Neuronal stem cell (in vitro differentiated cells): Measurements from ENCODE around the gene MSH6.

Experiments used
- DNase-seq: peaks from one replicate; pipeline ENCODE4 v3.0.0-alpha.2; 2013; ENCODE audit warnings: low spot score
- H2AFZ ChIP-seq: one replicate; pipeline ENCODE4 v1.6.1; 2013; ENCODE audit warnings: mild to moderate bottlenecking, low read length, inconsistent platforms
- H2AK5ac ChIP-seq: 2 replicates; pipeline ENCODE4 v1.6.1; 2013; ENCODE audit warnings: low read depth, mild to moderate bottlenecking, inconsistent platforms, low read length, moderate library complexity, mixed read lengths
- H2BK120ac ChIP-seq: 2 replicates; pipeline ENCODE4 v1.6.1; 2013; ENCODE audit warnings: low read depth, mild to moderate bottlenecking, inconsistent platforms, low read length, moderate library complexity, mixed read lengths
- H2BK12ac ChIP-seq: one replicate; pipeline ENCODE4 v1.6.1; 2013; ENCODE audit warnings: low read length, inconsistent platforms
- H2BK15ac ChIP-seq: 2 replicates; pipeline ENCODE4 v1.6.1; 2013; ENCODE audit warnings: mild to moderate bottlenecking, low read length, inconsistent platforms, mixed read lengths
- H2BK5ac ChIP-seq: one replicate; pipeline ENCODE4 v1.6.1; 2013; ENCODE audit warnings: inconsistent platforms, mild to moderate bottlenecking, low read length, moderate library complexity
- H3K14ac ChIP-seq: one replicate; pipeline ENCODE4 v1.6.1; 2013; ENCODE audit warnings: low read length, inconsistent platforms
- H3K18ac ChIP-seq: 2 replicates; pipeline ENCODE4 v1.6.1; 2013; ENCODE audit warnings: low read length, inconsistent platforms
- H3K23ac ChIP-seq: 2 replicates; pipeline ENCODE4 v1.6.1; 2013; ENCODE audit warnings: low read depth, mild to moderate bottlenecking, mixed read lengths, low read length, inconsistent platforms; ENCODE audit not compliant: poor library complexity
- H3K27ac ChIP-seq: replicated peaks from 3 replicates; pipeline ENCODE4 v1.5.1; 2013; ENCODE audit warnings: low read length, inconsistent platforms
- H3K27me3 ChIP-seq, 3 experiments: 2 replicates each; pipeline ENCODE4 v1.6.1; 2013; ENCODE audit warnings: low read length in 3 of 3, mild to moderate bottlenecking in 2 of 3, inconsistent platforms in 1 of 3, low read depth in 1 of 3, mixed read lengths in 1 of 3, moderate library complexity in 1 of 3; ENCODE audit not compliant: control insufficient read depth in 3 of 3, insufficient read depth in 3 of 3
- H3K36me3 ChIP-seq, 2 donors: replicated peaks in 1 of 2; 2 replicates each; pipeline ENCODE4 v1.6.1; 2013; ENCODE audit warnings: low read length in 2 of 2; ENCODE audit not compliant: control insufficient read depth in 2 of 2, insufficient read depth in 2 of 2
- H3K4ac ChIP-seq: 2 replicates; pipeline ENCODE4 v1.6.1; 2013; ENCODE audit warnings: inconsistent platforms, mild to moderate bottlenecking, low read length, moderate library complexity
- H3K4me1 ChIP-seq, 2 donors: 1 replicate in 1 of 2; 2 replicates in 1 of 2; pipeline ENCODE4 v1.6.1; 2013; ENCODE audit warnings: low read length in 2 of 2, low read depth in 1 of 2; ENCODE audit not compliant: control insufficient read depth in 2 of 2, insufficient read depth in 1 of 2
- H3K4me2 ChIP-seq: one replicate; pipeline ENCODE4 v1.6.1; 2013; ENCODE audit warnings: mild to moderate bottlenecking, low read length, inconsistent platforms; ENCODE audit not compliant: insufficient read depth, poor library complexity, severe bottlenecking
- H3K4me3 ChIP-seq, 2 donors: 2 replicates each; pipeline ENCODE4 v1.5.1; 2013; ENCODE audit warnings: low read length in 2 of 2, mild to moderate bottlenecking in 2 of 2, inconsistent platforms in 1 of 2, moderate library complexity in 1 of 2
- H3K79me1 ChIP-seq: one replicate; pipeline ENCODE4 v1.6.1; 2013; ENCODE audit warnings: low read depth, mild to moderate bottlenecking, inconsistent platforms, low read length, moderate library complexity
- H3K9ac ChIP-seq: one replicate; pipeline ENCODE4 v1.6.1; 2013; ENCODE audit warnings: mild to moderate bottlenecking, low read depth, low read length, inconsistent platforms; ENCODE audit not compliant: poor library complexity
- H3K9me3 ChIP-seq, 2 donors: replicated peaks in 1 of 2; 2 replicates each; pipeline versions ENCODE3 to v1.6.1; 2013; ENCODE audit warnings: low read length in 2 of 2, mild to moderate bottlenecking in 2 of 2, inconsistent platforms in 1 of 2, low read depth in 1 of 2, mixed read lengths in 1 of 2, moderate library complexity in 1 of 2; ENCODE audit not compliant: control insufficient read depth in 2 of 2, insufficient read depth in 1 of 2
- H4K8ac ChIP-seq: one replicate; pipeline ENCODE4 v1.6.1; 2013; ENCODE audit warnings: low read depth, mild to moderate bottlenecking, inconsistent platforms, low read length, moderate library complexity
- H4K91ac ChIP-seq: one replicate; pipeline ENCODE4 v1.6.1; 2013; ENCODE audit warnings: low read length, low read depth, mild to moderate bottlenecking, inconsistent platforms; ENCODE audit not compliant: poor library complexity
- WGBS, 2 donors: extraction: QIAGEN DNeasy Blood & Tissue Kit; methylation state at CpG; one replicate each; pipeline ENCODE4 v1.1.7; 2013; ENCODE audit warnings: missing lambda C conversion rate in 2 of 2, mixed read lengths in 1 of 2; ENCODE audit not compliant: insufficient read length in 2 of 2, insufficient replicate concordance in 1 of 2; ENCODE audit errors: extremely low coverage in 2 of 2; 5-methylcytosine and 5-hydroxymethylcytosine counted together

MSH6 gene

DNA sequence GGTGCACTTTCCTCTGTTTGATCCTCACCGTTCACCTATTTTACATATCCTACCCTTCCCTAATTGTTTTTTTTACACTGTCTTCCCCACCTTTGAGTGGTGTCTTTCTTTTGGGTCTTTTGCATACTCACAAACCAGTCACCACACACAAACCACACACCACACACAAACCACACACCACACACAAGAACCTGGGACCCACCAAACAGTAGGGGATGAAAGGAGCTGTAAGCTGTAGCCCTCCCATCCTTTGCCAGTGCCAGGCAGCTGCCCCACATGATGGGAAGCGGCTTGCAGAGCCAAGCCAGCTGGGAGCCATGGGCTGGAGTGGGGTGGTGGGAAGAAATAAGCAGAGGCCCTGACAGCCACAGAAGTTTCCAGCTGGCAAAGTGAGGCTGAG is 38.9 kb upstream of the MSH6 start:
- H3K4me1 ChIP-seq, result peaks cover 0 to 5% of the 10 kb centered on the region in 2 donors
- H3K27ac ChIP-seq, result no peak overlapping the region
- no peak overlapping the region for H4K91ac ChIP-seq
- H3K9ac ChIP-seq, result no peak overlapping the region
- WGBS, 2 donors, result no CpG with 5 or more reads among the region's 2 CpGs
- H2AFZ ChIP-seq, result no peak overlapping the region
- no peaks in the 10 kb centered on the region for H3K79me1 ChIP-seq
- H2AK5ac ChIP-seq, result no peak overlapping the region
- no peak overlapping the region for H3K14ac ChIP-seq
- no peaks in the 10 kb centered on the region for H3K36me3 ChIP-seq
- no peak overlapping the region for H2BK15ac ChIP-seq
- H3K4me3 ChIP-seq, result no peak overlapping the region
- no peak overlapping the region for H3K23ac ChIP-seq
- no peak overlapping the region for H3K4ac ChIP-seq
- H4K8ac ChIP-seq, result no peak overlapping the region
- no peak for DNase-seq
- H2BK5ac ChIP-seq, result no peak overlapping the region
- H3K4me2 ChIP-seq, result no peak overlapping the region
- H2BK120ac ChIP-seq, result no peak overlapping the region
- H2BK12ac ChIP-seq, result no peak overlapping the region
- peak overlapping the region; percentile 73 for H3K18ac ChIP-seq
- no peaks in the 10 kb centered on the region for H3K27me3 ChIP-seq
- no peaks in the 10 kb centered on the region for H3K9me3 ChIP-seq

DNA sequence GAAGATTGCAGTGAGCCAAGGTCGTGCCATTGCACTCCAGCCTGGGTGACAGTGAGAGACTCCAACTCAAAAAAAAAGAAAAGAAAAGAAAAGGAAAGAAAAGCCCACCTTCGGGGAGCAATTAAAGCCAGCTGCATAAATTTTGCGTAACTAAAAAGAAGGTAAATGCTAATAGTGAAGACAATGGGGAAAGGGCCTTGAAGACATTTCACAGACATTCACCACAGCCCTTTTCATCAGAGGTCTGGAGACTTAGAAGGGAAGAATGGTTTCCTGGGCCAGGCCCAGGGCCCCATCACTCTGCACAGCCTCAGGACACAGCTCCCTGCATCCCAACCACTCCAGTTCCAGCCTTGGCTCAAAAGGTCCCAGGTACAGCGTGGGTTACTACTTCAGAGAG is 35.1 kb upstream of the MSH6 start:
- Histone ChIP-seq H3K23ac (no peak overlapping the region), H3K4me1 (peaks cover 0 to 7% of the 10 kb centered on the region in 2 donors), H3K27ac (no peak overlapping the region), H3K4me2 (no peak overlapping the region), H3K18ac (no peak overlapping the region), H2AFZ (no peak overlapping the region), H3K14ac (no peak overlapping the region), H4K91ac (no peak overlapping the region), H2BK120ac (no peak overlapping the region), H3K27me3 (no peaks in the 10 kb centered on the region), H3K36me3 (no peaks in the 10 kb centered on the region), H2AK5ac (no peak overlapping the region), H3K4ac (no peak overlapping the region), H2BK12ac (no peak overlapping the region), H2BK5ac (no peak overlapping the region), H3K4me3 (no peak overlapping the region), H2BK15ac (no peak overlapping the region), H3K79me1 (no peaks in the 10 kb centered on the region), H3K9me3 (no peaks in the 10 kb centered on the region), H3K9ac (no peak overlapping the region), H4K8ac (no peak overlapping the region)
- no CpG with 5 or more reads among the region's 4 CpGs for WGBS, 2 donors
- no peak for DNase-seq

DNA sequence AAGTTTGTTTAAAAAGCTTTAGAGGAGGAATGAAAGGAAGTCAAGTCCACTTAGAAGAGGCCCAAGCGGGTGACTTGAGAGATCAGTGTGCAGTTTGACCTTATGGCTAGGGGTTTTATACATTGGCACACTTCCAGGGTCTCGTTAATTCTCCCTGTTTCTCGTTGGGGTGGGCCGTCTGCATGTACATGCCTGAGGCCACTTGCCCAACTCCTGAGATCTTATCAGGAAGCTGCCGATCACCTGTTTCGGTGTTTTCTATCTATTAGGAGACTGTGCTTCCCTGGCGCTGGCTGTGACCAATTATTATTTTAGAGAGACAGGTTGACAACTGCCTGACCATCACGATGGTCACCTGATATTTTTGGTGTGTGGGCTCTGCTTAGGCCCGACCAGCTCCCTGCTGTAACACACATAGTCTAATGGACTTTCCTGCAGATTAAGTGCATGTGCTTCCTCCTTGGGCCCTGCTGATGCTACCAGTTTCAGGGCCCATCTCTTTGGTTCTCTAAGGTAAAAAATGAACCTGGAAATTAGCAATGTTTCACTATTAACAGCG is 31.0 kb upstream of the MSH6 start:
- Histone ChIP-seq H4K8ac (no peak overlapping the region), H2BK12ac (no peak overlapping the region), H3K27ac (no peak overlapping the region), H3K4me3 (no peak overlapping the region), H2AK5ac (no peak overlapping the region), H3K4ac (no peak overlapping the region), H2BK15ac (no peak overlapping the region), H3K27me3 (no peaks in the 10 kb centered on the region), H3K23ac (no peak overlapping the region), H3K14ac (no peak overlapping the region), H2BK5ac (no peak overlapping the region), H2BK120ac (no peak overlapping the region), H3K9ac (no peak overlapping the region), H3K9me3 (no peaks in the 10 kb centered on the region), H3K79me1 (no peaks in the 10 kb centered on the region), H3K4me1 (peaks cover 2 to 7% of the 10 kb centered on the region in 2 donors), H3K4me2 (no peak overlapping the region), H3K18ac (no peak overlapping the region), H2AFZ (peak overlapping the region; percentile 57), H3K36me3 (no peaks in the 10 kb centered on the region), H4K91ac (no peak overlapping the region)
- DNase-seq, result no peak
- no CpG with 5 or more reads among the region's 10 CpGs for WGBS, 2 donors

DNA sequence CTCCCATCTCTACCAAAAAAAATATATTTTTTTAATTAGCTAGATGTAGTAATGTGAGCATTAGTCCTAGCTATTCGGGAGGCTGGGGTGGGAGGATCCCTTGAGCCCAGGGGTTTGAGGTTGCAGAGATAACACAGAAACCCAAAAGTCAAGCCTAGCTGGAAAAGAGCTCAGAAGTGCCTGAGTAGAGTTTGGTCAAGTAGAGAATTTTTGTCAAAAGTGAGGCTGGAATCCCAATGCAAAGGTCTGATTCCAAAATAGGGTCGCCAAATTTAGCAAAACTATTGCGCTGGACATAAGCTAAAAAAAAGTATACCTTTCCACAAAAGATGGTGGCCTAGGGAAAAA is 15.5 kb upstream of the MSH6 start:
- Histone ChIP-seq H2BK5ac (no peak overlapping the region), H2BK15ac (no peak overlapping the region), H3K9me3 (no peaks in the 10 kb centered on the region), H3K14ac (no peak overlapping the region), H2AFZ (peak overlapping the region; percentile 93), H3K9ac (no peak overlapping the region), H2BK120ac (no peak overlapping the region), H3K4me3 (no peak overlapping the region), H3K23ac (no peak overlapping the region), H3K4me1 (no peaks in the 10 kb centered on the region), H4K91ac (no peak overlapping the region), H3K79me1 (no peaks in the 10 kb centered on the region), H3K36me3 (no peaks in the 10 kb centered on the region), H2AK5ac (no peak overlapping the region), H3K4me2 (no peak overlapping the region), H4K8ac (no peak overlapping the region), H2BK12ac (no peak overlapping the region), H3K27me3 (no peaks in the 10 kb centered on the region), H3K27ac (no peak overlapping the region), H3K18ac (no peak overlapping the region), H3K4ac (no peak overlapping the region)
- DNase-seq, result no peak
- no CpG with 5 or more reads among the region's 3 CpGs for WGBS, 2 donors
